Keratinocyte (primary cell): ENCODE data around the gene RAB3A. TPM values are rescaled to one million over a fixed set of nuclear protein-coding genes. Genes with fewer than 3 reads are reported as not detected.

Experiments
- DNase-seq: peaks from one replicate; pipeline ENCODE4 v3.0.0-alpha.2; 2011; ENCODE audit warnings: low read depth, missing footprints, low spot score
- FAIRE-seq: peaks from 2 replicates; lab custom pipeline; 2011; peaks lifted over from hg19 to GRCh38; lab: Jason Lieb, UNC
- H2AFZ ChIP-seq: 2 replicates; pipeline ENCODE4 v1.6.0; 2012; ENCODE audit warnings: low read length, control low read depth, inconsistent platforms; ENCODE audit not compliant: control insufficient read depth
- H3K27ac ChIP-seq: 2 replicates; pipeline ENCODE4 v1.5.1; 2011; ENCODE audit warnings: low read length; ENCODE audit not compliant: control insufficient read depth, insufficient read depth
- H3K27me3 ChIP-seq: 3 replicates; pipeline ENCODE4 v1.6.0; 2011; ENCODE audit warnings: low read length; ENCODE audit not compliant: control insufficient read depth, insufficient read depth; ENCODE audit errors: extremely low read depth
- H3K36me3 ChIP-seq, 2 experiments: 2 replicates in 1 of 2; 3 replicates in 1 of 2; pipeline ENCODE4 v1.5.1; 2011; ENCODE audit warnings: low read length in 2 of 2, mild to moderate bottlenecking in 1 of 2; ENCODE audit not compliant: control insufficient read depth in 2 of 2, insufficient read depth in 2 of 2; ENCODE audit errors: extremely low read depth in 1 of 2
- H3K4me1 ChIP-seq: 3 replicates; pipeline ENCODE4 v1.5.1; 2011; ENCODE audit warnings: low read length; ENCODE audit not compliant: control insufficient read depth, insufficient read depth; ENCODE audit errors: extremely low read depth
- H3K4me2 ChIP-seq: 3 replicates; pipeline ENCODE4 v1.6.0; 2011; ENCODE audit warnings: low read depth, low read length; ENCODE audit not compliant: control insufficient read depth, insufficient read depth; ENCODE audit errors: extremely low read depth
- H3K4me3 ChIP-seq, 3 experiments: fragments of 200-600 bp in 1 of 3; sonication (generic) in 1 of 3; 2 replicates in 2 of 3; 3 replicates in 1 of 3; pipeline ENCODE4 v1.5.1; 2011 to 2016; ENCODE audit warnings: low read length in 3 of 3, mild to moderate bottlenecking in 3 of 3, control low read depth in 2 of 3, inconsistent platforms in 1 of 3, low read depth in 1 of 3, mixed read lengths in 1 of 3, mixed run types in 1 of 3, moderate library complexity in 1 of 3; ENCODE audit not compliant: control insufficient read depth in 2 of 3, insufficient read depth in 2 of 3; ENCODE audit errors: extremely low read depth in 1 of 3
- H3K79me2 ChIP-seq: 2 replicates; pipeline ENCODE4 v1.6.0; 2012; ENCODE audit warnings: low read length; ENCODE audit not compliant: control insufficient read depth, insufficient read depth
- H3K9ac ChIP-seq: 3 replicates; pipeline ENCODE4 v1.6.0; 2011; ENCODE audit warnings: low read length; ENCODE audit not compliant: control insufficient read depth, insufficient read depth; ENCODE audit errors: extremely low read depth
- H3K9me1 ChIP-seq: 3 replicates; pipeline ENCODE4 v1.6.0; 2011; ENCODE audit warnings: low read length; ENCODE audit not compliant: control insufficient read depth, insufficient read depth; ENCODE audit errors: extremely low read depth
- H3K9me3 ChIP-seq: 2 replicates; pipeline ENCODE4 v1.5.1; 2012; ENCODE audit warnings: low read depth, low read length; ENCODE audit not compliant: control insufficient read depth
- H4K20me1 ChIP-seq: 3 replicates; pipeline ENCODE4 v1.6.0; 2011; ENCODE audit warnings: low read length; ENCODE audit not compliant: control insufficient read depth, insufficient read depth; ENCODE audit errors: extremely low read depth
- EZH2 ChIP-seq: IDR thresholded peaks from one replicate; pipeline ENCODE4 v1.6.1; 2012; ENCODE audit warnings: inconsistent platforms, mild to moderate bottlenecking, low read length, moderate library complexity
- dilution Hi-C: fragments of 300-500 bp; cut with MboI; formaldehyde crosslinking; loops from one replicate; pipeline ENCODE4 v1.7.0; 2020; ENCODE audit warnings: low sequenced_read_pairs; ENCODE audit not compliant: extremely low pct_ligation_motif_present
- polyA plus RNA-seq, 5 experiments: library from polyadenylated mRNA; depleted of rRNA in 3 of 5; stranded (reverse) in 3 of 5; stranded (forward) in 1 of 5; unstranded in 1 of 5; fragments of >200 nt; gene quantifications; 1 replicate in 1 of 5; 2 replicates in 3 of 5; 3 replicates in 1 of 5; pipeline versions ENCODE4 v1.2.1 to v1.2.3, GENCODE V29; 2011 to 2012; ENCODE audit warnings: missing spikeins in 2 of 5, low read depth in 1 of 5, low replicate concordance in 1 of 5
- TF ChIP-seq, protein P1 (sequence below), 3 experiments: IDR thresholded peaks in 1 of 3; conservative IDR thresholded peaks in 1 of 3; optimal IDR thresholded peaks in 1 of 3; 2 replicates in 2 of 3; 3 replicates in 1 of 3; pipeline versions ENCODE3 to v1.5.1; 2011; ENCODE audit warnings: low read length in 3 of 3, mild to moderate bottlenecking in 3 of 3, moderate library complexity in 2 of 3, control low read depth in 1 of 3, inconsistent platforms in 1 of 3; ENCODE audit not compliant: insufficient read depth in 2 of 3; ENCODE audit errors: extremely low read depth in 1 of 3

The RAB3A gene
- polyA plus RNA-seq, 1 donor (not counting 4 experiments of a cell fraction or from before 2014, with no cell fraction given): 0.56 TPM

- no peak overlapping the region for H3K4me2 ChIP-seq
- no peak for TF ChIP-seq EZH2
- TF ChIP-seq, protein P1, sequence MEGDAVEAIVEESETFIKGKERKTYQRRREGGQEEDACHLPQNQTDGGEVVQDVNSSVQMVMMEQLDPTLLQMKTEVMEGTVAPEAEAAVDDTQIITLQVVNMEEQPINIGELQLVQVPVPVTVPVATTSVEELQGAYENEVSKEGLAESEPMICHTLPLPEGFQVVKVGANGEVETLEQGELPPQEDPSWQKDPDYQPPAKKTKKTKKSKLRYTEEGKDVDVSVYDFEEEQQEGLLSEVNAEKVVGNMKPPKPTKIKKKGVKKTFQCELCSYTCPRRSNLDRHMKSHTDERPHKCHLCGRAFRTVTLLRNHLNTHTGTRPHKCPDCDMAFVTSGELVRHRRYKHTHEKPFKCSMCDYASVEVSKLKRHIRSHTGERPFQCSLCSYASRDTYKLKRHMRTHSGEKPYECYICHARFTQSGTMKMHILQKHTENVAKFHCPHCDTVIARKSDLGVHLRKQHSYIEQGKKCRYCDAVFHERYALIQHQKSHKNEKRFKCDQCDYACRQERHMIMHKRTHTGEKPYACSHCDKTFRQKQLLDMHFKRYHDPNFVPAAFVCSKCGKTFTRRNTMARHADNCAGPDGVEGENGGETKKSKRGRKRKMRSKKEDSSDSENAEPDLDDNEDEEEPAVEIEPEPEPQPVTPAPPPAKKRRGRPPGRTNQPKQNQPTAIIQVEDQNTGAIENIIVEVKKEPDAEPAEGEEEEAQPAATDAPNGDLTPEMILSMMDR (optimal IDR thresholded peaks at IDR 0.05 in 1 of 3, IDR thresholded peaks at IDR 0.05 in 1 of 3, conservative IDR thresholded peaks at IDR 0.05 in 1 of 3; ENCODE audit: extremely low read depth in 1 of 3, insufficient read depth in 2 of 3, low read length in 3 of 3): no peak
- no peak for DNase-seq
- no peaks in the 10 kb centered on the region for H3K9me3 ChIP-seq
- H3K9me1 ChIP-seq: no peaks in the 10 kb centered on the region
- no peaks in the 10 kb centered on the region for H3K79me2 ChIP-seq
- no peaks in the 10 kb centered on the region for H4K20me1 ChIP-seq
- no peak overlapping the region for H2AFZ ChIP-seq
- H3K27me3 ChIP-seq: peaks cover 20% of the 10 kb centered on the region
- dilution Hi-C loops: no loop called here
- no peak overlapping the region for H3K4me3 ChIP-seq
- no peak overlapping the region for H3K27ac ChIP-seq
- no peak overlapping the region for H3K9ac ChIP-seq
- FAIRE-seq: no peak
- H3K4me1 ChIP-seq: no peaks in the 10 kb centered on the region
- H3K36me3 ChIP-seq: no peaks in the 10 kb centered on the region
Measured at GRCh38 chr19:18234194-18234593, 30.4 kb upstream of the RAB3A start.

- no peak overlapping the region for H3K4me2 ChIP-seq
Measured at GRCh38 chr19:18233224-18233825, 29.5 kb upstream of the RAB3A start.

More at GRCh38 chr19:18233224-18233825, 29.5 kb upstream of the RAB3A start:
- Histone ChIP-seq H3K9me1 (no peaks in the 10 kb centered on the region), H3K4me1 (no peaks in the 10 kb centered on the region), H3K4me3 (no peak overlapping the region), H2AFZ (no peak overlapping the region), H3K9ac (no peak overlapping the region), H3K79me2 (no peaks in the 10 kb centered on the region), H3K9me3 (no peaks in the 10 kb centered on the region), H3K36me3 (no peaks in the 10 kb centered on the region), H4K20me1 (no peaks in the 10 kb centered on the region), H3K27ac (no peak overlapping the region), H3K27me3 (peaks cover 20% of the 10 kb centered on the region)
- FAIRE-seq: no peak
- DNase-seq: no peak
- dilution Hi-C loops: no loop called here
- TF ChIP-seq, protein P1 (optimal IDR thresholded peaks at IDR 0.05 in 1 of 3, IDR thresholded peaks at IDR 0.05 in 1 of 3, conservative IDR thresholded peaks at IDR 0.05 in 1 of 3; ENCODE audit: extremely low read depth in 1 of 3, insufficient read depth in 2 of 3, low read length in 3 of 3): no peak
- no peak for TF ChIP-seq EZH2
